ENCODE results near the gene GDI2. TPM values are rescaled to one million over a fixed set of nuclear protein-coding genes. Genes with fewer than 3 reads are reported as not detected.

Gene GDI2
- total RNA-seq, 4 donors from 2014 or later = 228 to 348 (median 312) TPM

DNA sequence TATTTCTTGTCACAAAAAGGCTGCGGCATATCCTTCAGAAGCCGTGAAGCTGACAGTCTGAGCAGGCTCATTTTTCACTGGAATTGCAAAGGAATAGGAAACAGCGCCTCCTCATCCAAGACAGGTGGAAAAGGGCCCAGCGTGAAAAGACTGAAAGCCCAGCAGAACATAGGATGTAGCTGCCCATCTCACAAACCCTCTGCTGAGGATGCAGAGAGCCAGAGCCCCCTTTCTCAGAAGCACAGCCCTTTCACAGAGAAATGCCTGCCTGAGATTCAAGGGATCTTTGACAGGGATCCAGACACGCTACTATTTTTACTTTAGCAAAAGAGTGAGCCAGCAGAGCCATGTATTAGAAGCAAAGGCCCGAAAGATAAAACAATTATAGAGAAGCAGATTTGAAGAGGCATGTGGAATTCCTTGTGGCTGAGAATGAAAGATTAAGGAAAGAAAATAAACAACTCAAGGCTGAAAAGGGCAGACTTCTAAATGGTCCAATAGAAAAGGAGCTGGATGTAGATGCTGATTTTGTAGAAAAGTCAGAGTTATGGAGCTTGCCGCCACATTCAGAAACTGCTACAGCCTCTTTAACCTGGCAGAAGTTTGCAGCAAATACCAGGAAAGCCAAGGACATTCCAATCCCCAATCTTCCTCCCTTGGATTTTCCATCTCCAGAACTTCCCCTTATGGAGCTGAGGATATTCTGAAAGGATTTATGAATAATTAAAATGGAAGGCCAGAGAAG, 36.9 kb downstream of the GDI2 start:
- TF ChIP-seq, protein P1, sequence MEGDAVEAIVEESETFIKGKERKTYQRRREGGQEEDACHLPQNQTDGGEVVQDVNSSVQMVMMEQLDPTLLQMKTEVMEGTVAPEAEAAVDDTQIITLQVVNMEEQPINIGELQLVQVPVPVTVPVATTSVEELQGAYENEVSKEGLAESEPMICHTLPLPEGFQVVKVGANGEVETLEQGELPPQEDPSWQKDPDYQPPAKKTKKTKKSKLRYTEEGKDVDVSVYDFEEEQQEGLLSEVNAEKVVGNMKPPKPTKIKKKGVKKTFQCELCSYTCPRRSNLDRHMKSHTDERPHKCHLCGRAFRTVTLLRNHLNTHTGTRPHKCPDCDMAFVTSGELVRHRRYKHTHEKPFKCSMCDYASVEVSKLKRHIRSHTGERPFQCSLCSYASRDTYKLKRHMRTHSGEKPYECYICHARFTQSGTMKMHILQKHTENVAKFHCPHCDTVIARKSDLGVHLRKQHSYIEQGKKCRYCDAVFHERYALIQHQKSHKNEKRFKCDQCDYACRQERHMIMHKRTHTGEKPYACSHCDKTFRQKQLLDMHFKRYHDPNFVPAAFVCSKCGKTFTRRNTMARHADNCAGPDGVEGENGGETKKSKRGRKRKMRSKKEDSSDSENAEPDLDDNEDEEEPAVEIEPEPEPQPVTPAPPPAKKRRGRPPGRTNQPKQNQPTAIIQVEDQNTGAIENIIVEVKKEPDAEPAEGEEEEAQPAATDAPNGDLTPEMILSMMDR (IDR thresholded peaks at IDR 0.05; ENCODE audit: low read depth) = no peak

GRCh38 chr10:5775685-5776084, 37.5 kb downstream of the GDI2 start:
- TF ChIP-seq, protein P1 (IDR thresholded peaks at IDR 0.05; ENCODE audit: low read depth) = no peak

DNA sequence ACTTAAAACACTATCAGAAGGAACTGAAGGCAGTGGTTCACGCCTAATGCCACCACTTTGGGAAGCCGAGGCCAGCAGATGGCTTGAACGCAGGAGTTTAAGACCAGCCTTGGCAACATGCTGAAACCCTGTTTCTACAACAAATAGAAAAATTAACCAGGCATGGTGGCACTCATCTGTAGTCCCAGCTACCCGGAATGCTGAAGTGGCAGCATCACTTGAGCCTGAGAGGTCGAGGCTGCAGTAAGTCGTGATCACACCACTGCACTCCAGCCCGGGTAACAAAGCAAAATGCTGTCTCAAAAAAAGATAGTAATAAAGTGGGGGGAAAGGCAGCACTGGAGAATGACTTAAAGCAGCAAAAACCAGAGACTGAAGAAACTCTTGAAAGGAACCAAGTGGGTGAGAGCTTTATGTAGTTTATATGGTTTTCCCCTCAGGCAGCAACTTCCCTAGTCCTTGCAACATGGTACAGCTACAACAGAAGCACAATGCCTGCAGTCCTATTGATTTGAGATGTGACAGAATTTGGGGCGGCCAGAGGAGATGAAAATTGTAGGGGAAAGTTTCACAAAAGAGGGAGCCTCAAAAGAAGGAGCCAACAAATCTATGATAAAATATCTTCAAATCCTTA, 38.1 kb downstream of the GDI2 start:
- TF ChIP-seq, protein P1 (IDR thresholded peaks at IDR 0.05; ENCODE audit: low read depth) = no peak

DNA sequence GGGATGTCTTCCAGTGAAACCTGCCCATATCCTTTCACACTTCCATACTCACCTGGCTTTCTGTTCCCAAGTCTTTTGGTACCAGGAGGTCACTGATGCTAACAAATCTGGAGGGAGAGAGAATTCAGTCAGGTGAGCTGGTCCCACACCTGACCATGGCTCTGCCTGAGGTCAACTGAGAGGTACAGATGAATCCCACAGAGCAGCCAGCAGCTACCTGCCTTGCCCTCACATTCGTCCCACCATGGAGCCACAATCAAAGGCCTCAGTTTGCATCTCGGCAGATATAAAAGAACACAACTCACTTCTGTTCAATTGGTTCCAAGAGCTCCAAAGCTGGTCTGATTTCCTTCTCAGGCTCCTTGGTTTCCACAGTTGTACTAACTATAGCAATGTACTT, 47.0 kb downstream of the GDI2 start:
- TF ChIP-seq, protein P1 (IDR thresholded peaks at IDR 0.05; ENCODE audit: low read depth) = no peak

GRCh38 chr10:5765617-5766016, 47.6 kb downstream of the GDI2 start:
- TF ChIP-seq, protein P1 (IDR thresholded peaks at IDR 0.05; ENCODE audit: low read depth) = no peak

GRCh38 chr10:5764422-5765297, 48.6 kb downstream of the GDI2 start:
- TF ChIP-seq, protein P1 (IDR thresholded peaks at IDR 0.05; ENCODE audit: low read depth) = no peak

- TF ChIP-seq, protein P1 (IDR thresholded peaks at IDR 0.05; ENCODE audit: low read depth) = no peak
Measured at GRCh38 chr10:5762531-5762930, 50.7 kb downstream of the GDI2 start.

Measured in subcutaneous adipose tissue (tissue), 4 donors.